Ecto neural progenitor cell (in vitro differentiated cells): Measurements from ENCODE around the gene EIF4E2.

ENCODE experiments used
- DNase-seq: peaks from one replicate; pipeline ENCODE4 v3.0.0-alpha.2; 2018; ENCODE audit warnings: low spot score

The EIF4E2 gene

GRCh38 chr2:232600053-232600773, 49.7 kb downstream of the EIF4E2 start:
- DNase-seq = no peak

GRCh38 chr2:232603283-232603682, 52.8 kb downstream of the EIF4E2 start:
- DNase-seq = no peak

- no peak for DNase-seq
These were observed 54.0 kb downstream of the EIF4E2 start for GRCh38 chr2:232604535-232604934.

- DNase-seq = no peak
These were observed 56.5 kb downstream of the EIF4E2 start for GRCh38 chr2:232607011-232607410.

- DNase-seq = no peak
These were observed 59.1 kb downstream of the EIF4E2 start for GRCh38 chr2:232609607-232610006.

- DNase-seq = no peak
These were observed 59.6 kb downstream of the EIF4E2 start for GRCh38 chr2:232610081-232610480.

GRCh38 chr2:232611061-232611460, 60.6 kb downstream of the EIF4E2 start:
- no peak for DNase-seq

GRCh38 chr2:232611559-232612218, 61.2 kb downstream of the EIF4E2 start:
- DNase-seq = peak; percentile 82

GRCh38 chr2:232613538-232614134, 63.1 kb downstream of the EIF4E2 start:
- no peak for DNase-seq

GRCh38 chr2:232615339-232615738, 64.8 kb downstream of the EIF4E2 start:
- DNase-seq = no peak
